SK-N-MC (cell line): Measurements from ENCODE around the gene BRINP1.

Experiments used
- EZH2 ChIP-seq: fragments of 200-600 bp; sonication (generic); IDR thresholded peaks from one replicate; pipeline ENCODE4 v1.6.1; 2017; ENCODE audit warnings: antibody characterized with exemption
- FOXP2 ChIP-seq: optimal IDR thresholded peaks from 2 replicates; pipeline ENCODE3; 2011; ENCODE audit warnings: mild to moderate bottlenecking, moderate library complexity; ENCODE audit not compliant: insufficient read depth; ENCODE audit errors: extremely low read length, control extremely low read depth
- POLR2AphosphoS5 ChIP-seq: IDR thresholded peaks from 2 replicates; pipeline ENCODE4 v1.6.1; 2012; ENCODE audit warnings: mild to moderate bottlenecking, low read depth, low read length, borderline replicate concordance

DNA sequence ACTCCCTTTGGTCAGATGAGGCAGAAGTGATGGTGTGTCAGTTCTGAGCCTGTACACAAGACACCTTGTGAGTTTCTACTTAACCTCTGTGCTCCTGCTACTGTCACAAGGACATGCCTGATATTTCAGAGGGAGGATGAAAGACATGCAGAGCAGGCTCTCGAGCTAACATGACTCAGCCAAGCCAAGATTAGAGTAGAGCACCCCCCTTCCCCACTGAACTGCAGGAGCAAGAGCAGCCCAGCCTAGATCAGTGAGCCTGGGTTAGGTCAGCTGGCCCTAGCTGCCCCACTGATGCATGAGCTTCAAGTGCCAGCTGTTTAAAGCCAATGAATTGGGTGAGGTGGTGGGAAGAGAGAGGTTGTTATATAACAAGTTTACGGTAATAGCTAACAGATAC is 36.7 kb downstream of the BRINP1 start:
- TF ChIP-seq POLR2AphosphoS5, result no peak
- no peak for TF ChIP-seq EZH2
- TF ChIP-seq FOXP2, result no peak
